ENCODE data around the gene RAB5IF.

- TF ChIP-seq CTCF (conservative IDR thresholded peaks at IDR 0.05; ENCODE audit: low read depth, low read length) (no peak), CEBPB (IDR thresholded peaks at IDR 0.05; ENCODE audit: low read depth, low read length) (peak; percentile 77), CHD1 (IDR thresholded peaks at IDR 0.05; ENCODE audit: low read depth, low read length) (no peak), POLR2A (IDR thresholded peaks at IDR 0.05; ENCODE audit: low read depth, low read length) (no peak), FOS (IDR thresholded peaks at IDR 0.05; ENCODE audit: low read depth, low read length) (no peak), RFX5 (IDR thresholded peaks at IDR 0.05; ENCODE audit: low read depth, low read length) (no peak), USF2 (IDR thresholded peaks at IDR 0.05; ENCODE audit: low read depth, low read length) (no peak), MAFK (IDR thresholded peaks at IDR 0.05; ENCODE audit: low read depth, low read length) (no peak), SMC3 (IDR thresholded peaks at IDR 0.05; ENCODE audit: low read depth, low read length) (no peak)
Observed at GRCh38 chr20:36628076-36628475, 22.5 kb downstream of the RAB5IF start.
